Stimulated activated CD4-positive, alpha-beta T cell treated with anti-CD3 and anti-CD28 coated beads, Interleukin-12 subunit alpha, Interleukin-12 subunit beta, amount 100 ng/mL, for 24 hours (primary cell): ENCODE data around the gene C3orf80.
"Not testable (repeated sequence)": the region's sequence is repeated elsewhere in the genome, so short reads cannot be mapped to it uniquely, and the experiment has no call there.

ENCODE experiments used
- DNase-seq, 2 experiments: peaks; one replicate each; pipeline ENCODE4 v3.0.0-alpha.2; 2020; ENCODE audit warnings: low read depth in 2 of 2

C3orf80 gene

DNA sequence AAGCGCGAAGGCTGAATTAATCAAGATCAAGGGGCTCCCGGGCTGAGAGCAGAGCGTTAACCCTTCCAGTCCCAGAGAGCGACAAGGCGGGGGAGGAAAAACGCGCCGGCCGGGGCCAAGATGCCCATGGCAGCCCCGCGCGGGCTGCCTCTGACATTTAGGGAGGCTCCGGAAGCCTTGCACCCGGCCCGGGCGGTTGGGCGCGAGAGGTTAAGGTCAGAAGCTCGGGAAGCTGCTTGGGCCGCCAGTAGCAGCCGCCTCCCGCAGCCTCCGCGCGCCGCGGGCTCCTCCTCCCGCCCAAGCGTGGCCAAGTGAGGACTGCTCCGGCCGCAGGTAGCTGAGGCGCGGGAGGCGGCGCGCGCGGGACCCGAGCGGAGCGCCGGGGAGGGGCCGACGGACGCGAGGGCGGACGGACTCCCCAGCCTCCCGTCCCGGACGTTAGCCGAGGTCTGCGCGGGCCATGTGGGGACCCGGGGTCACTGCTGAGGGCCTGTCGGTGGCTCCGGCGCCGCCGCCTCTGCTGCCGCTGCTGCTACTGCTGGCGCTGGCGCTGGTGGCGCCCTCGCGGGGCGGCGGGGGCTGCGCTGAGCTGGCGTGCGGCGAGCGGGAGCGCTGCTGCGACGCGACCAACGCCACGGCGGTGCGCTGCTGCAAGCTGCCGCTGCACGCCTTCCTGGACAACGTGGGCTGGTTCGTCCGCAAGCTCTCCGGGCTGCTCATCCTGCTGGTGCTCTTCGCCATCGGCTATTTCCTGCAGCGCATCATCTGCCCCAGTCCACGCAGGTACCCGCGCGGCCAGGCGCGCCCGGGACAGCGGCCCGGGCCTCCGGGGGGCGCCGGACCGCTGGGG, at the start of gene C3orf80:
Gene C3orf80 (plus strand): TSS at position 247 of the 850 bp plus-strand sequence. CDS start 214 bp downstream, at position 461.
- peak in 1 of 2 experiments; percentile 36 for DNase-seq

DNA sequence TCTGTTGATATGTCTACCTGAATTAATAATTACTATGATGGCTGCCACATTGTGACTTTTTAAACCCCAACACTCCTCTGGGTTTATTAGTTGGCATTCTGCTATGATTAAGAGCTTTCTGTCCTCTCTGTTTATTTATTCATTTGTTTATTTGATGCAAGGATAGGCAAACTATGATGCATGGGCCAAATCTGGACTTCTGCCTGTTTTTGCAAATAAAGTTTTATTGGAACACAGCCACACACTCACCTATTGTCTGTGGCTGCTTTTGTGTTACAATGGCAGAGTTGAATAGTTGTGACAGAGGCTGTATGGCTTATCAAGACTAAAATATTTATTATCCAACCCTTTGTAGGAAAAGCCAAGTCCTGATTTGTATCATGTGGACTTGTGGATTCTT, 48.3 kb upstream of the C3orf80 start:
- DNase-seq: no peak

DNA sequence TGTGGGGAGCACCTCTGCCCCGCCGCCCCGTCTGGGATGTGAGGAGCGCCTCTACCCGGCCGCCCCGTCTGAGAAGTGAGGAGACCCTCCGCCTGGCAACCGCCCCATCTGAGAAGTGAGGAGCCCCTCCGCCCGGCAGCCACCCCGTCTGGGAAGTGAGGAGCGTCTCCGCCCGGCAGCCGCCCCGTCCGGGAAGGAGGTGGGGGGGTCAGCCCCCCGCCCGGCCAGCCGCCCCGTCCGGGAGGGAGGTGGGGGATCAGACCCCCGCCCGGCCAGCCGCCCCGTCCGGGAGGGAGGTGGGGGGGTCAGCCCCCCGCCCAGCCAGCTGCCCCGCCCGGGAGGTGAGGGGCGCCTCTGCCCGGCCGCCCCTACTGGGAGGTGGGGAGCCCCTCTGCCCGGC, 46.6 kb upstream of the C3orf80 start:
- DNase-seq: not testable (repeated sequence)

DNA sequence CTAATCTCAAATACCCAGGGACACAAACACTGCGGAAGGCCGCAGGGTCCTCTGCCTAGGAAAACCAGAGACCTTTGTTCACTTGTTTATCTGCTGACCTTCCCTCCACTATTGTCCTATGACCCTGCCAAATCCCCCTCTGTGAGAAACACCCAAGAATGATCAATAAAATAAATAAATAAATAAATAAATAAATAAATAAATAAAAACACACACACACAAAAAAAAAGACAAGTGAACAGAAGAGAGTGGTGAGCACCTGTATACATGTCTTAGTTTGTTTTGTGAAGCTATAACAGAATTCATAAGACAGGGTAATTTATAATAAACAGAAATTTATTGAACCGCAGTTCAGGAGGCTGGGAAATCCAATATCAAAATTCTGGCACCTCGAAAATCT, 45.8 kb upstream of the C3orf80 start:
- DNase-seq: not testable (repeated sequence)

DNA sequence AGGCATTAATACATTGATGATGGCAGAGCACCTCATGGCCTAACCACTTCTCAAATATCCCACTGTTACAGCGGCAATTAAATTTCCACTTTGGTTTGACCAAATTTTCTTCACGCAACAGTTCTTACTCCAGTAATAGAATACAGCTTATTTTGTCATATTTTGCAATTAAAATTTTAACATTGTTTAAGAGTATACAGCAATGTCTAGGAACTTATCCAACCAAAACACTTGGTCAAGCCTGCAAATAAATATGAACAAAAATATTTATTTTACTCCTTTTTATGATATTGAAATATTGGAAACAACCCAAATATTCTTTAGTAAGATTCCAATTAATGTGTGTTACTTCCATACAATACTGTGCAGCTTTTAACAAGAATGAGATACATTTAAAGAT, 45.3 kb upstream of the C3orf80 start:
- DNase-seq: no peak

DNA sequence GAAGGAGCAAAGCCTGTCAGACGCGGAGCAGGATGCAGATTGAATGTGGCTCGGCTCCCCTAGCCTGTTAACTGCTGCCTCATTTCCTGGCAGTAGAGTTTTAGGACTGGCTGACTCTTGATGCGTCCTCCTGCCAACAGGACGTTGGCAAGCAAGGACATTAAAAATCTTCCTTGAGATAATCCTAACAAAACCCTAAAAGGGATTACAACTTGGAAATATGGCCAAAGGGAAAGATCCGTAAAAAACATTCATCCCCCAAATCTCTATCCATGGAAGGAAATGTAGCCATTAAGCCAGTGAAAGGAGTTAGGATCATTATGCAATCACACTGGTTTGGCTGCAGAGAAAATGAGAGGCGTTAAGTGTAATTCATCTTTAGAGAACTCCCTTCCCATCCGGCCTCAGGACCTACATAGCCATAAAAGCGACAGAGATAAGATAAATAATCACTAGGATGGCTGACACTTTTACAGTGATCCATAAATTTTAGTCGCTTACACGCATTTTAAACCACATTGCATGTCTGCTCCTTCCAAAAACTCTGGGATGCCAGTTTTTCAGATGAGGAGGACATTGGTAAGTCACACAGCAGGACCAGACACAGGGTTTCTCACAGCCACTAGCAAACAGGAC, 44.5 kb upstream of the C3orf80 start:
- DNase-seq: no peak

DNA sequence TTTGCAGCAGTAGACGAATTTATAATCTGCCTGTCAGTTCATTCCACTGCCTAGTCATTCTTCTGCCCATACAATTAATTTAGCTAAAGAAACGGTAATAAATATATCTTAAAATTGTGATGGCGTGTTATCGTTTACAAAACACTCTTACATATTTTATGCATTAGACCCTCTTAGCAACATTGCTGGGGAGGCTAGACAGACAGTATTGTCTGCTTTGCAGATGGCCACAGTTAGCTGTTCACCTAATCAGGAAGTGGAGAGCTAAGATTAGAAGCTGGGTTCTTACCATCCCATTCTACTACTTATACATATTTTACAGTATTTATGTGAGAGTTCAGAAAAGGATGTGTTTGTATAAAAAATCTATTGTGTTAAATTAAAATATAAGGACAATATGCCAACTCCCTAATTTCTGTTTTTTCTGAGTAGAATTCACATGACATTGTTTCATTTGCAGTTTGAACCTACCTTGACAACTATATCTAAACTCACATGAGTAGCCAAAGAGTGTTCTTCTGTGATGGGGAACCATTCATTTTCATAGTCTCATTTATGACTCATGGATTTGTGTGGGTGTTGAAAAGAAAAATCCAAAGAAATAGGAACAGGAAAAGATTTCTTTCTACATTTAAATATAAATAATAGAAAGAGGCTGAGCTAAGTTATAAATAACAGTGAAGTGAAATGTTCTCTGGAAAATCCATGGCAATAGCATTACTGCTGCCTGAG, 41.7 kb upstream of the C3orf80 start:
- DNase-seq: no peak

DNA sequence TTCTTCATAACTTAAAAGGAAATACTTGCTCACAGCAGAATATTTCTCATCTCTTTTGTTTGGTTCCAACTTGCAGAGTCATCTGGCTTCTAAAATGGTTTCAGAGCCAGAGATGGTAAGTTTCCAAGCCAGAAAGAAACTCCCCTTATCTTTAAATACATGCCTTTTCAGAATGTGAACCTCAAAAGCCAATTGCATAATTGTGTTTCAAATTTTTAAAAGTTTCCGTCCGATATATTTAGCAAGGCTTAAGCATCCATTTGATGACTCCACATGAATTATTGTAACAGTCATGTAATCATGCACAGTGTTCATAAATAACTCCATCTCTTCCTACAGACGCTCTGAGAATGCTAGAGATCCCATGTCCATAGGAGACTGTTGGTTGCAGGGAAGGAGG, 40.6 kb upstream of the C3orf80 start:
- DNase-seq: no peak

DNA sequence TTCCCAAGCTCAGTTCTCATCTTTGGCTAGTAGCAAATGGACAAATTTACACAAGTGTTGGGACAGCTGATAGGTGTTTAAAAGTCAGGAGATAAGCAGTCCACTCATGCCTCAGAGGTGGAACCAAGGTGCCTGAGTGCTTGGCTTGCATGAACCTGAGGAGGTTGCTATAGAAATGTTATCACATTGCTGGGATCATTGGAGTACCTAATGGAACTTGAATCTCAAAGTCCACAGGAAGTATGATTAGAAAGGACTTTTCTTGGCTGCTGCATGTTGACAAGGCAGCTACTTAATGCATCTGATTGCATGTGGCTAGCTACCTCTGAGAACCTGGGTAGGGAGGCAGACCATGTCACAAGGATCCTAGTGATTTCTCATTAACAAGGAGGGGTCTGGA, 39.5 kb upstream of the C3orf80 start:
- no peak for DNase-seq

DNA sequence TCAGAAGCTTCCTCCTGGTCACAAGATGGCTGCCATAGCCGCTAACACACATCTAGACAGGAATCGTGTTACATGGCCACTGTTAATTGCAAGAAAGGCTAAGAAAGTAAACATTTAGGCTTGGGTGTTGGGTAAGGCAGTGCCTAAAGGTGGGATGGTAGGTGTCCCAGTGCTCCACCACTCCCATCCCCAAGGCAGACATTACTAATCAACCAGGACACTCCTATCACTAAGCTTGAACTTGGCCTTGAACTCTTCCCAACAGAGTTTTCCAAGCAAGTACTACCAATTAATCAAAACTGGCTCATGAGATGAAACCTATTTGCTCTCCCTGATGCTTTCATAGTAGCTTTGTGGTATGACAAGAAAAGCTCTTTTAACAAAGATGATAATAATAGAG, 37.9 kb upstream of the C3orf80 start:
- DNase-seq: no peak

DNA sequence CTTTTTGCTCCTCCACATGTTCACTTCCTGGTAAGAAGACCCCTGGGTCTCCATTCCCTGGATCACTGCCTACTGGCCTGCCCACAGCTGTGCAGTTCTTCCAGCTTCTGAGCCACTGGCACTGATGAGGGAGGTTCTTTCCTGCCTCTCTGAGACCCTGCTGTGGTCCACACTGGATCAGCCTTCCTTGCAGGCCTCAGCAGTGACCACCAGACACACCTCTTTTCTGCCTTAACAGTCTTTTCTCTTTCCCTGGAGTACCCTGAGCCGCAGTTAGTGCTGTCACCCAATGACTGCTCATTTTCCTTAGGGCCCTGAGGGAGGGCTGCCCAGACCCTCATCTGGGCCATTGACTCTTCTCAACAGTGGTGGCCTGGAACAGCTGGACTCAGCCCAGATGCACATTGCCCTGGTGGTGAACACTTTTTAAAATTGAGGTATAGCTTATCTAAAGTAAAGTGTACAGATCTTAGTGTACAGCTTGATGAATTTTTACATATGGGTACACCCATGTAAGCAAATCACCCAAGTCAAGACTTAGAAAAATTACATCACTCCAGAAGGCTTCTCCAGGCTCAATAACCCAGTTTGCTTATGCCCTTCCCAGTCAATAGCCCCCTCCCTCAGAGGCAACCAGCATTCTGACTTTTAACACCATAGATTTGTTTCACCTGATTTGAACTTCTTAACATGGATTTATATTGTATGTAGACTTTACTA, 32.8 kb upstream of the C3orf80 start:
- DNase-seq: no peak

DNA sequence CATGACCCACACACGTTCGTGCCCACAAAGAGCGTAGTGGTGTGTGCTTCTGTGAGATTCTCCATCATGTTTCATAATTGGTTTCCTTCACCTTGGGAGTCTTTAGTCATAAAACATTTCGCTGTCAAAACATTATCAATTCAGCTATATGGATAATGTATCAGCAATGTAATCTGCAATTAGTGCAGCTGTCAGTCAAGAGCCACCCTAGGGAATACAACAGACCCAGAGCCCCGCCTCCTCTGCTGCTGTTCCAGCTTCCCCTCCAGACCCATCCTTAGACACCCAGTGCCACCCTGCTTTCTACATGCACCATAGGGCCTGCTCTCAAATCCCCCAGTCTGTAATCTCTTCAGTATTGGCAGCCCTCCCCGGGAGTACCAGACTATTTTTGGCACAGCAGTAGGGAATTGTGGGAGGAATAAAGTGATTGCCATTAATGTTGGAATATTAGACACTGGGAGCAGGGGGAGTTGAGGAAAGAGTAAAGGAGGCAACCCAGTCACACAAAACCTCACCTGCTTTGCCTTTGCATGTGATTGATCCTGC, 31.5 kb upstream of the C3orf80 start:
- no peak for DNase-seq

DNA sequence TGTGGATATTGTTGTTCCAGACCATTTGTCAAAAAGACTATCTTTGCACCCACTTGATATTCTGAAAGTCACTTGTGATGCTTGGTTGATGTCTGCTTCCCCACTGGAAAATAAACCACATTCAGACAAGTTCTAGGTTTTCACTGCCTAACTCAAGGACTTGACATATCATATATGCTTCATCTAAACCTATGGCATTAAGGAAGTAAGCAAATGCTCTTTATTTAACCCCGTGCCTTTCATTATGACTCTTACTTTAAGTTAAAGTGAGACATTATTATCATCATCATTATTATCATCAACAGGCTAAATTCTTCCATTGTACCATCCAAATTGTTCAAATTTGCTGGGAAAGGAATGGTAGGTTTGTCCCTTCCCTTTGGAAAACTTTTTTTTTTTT, 30.8 kb upstream of the C3orf80 start:
- DNase-seq: no peak

DNA sequence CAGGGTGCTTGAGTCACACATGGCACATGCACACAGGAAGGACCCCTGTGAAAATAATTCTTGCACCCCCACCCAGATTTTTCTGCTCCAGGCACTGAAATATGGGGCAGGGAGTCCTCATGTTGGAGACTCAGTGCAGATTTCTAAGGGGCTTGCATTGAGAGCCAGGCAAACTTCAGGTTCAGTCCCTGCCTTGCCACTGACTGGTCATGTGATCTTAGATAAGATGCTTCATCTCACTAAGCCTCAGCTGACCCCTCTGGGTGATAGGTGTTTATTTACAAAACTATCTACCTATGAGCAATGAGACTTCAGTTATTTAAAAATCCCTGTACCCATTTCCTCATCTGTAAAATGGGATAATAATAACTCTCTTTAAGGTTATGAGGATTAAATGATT, 30.1 kb upstream of the C3orf80 start:
- no peak for DNase-seq

DNA sequence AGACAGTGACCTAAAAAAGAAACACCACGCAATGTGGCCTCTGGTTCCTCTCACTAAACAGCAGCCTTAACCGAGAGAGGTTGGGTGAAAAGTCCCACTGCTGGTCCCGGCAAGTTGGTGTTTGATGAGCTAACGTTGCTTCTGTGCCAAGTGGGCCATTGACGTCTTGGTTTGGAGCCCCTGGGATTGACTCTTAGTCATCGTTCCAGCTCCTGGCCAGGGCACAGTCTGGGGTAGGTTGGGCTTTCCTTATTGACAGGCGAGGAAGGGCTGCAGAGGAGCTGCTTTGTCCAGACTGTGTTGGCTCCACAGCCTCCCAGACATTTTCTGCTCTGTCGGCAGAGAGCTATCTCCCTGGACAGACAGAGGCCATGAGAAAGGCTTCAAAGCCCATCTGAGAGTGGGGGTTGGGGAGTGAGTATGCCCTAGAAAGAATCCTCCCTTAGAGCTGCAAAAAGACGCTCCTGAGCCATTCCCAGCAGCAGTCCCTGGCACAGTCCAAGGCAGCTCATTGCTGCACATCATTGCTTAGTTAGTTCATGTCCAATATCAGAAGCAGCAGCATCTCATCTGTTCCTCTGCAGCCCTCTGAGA, 28.6 kb upstream of the C3orf80 start:
- DNase-seq: no peak

DNA sequence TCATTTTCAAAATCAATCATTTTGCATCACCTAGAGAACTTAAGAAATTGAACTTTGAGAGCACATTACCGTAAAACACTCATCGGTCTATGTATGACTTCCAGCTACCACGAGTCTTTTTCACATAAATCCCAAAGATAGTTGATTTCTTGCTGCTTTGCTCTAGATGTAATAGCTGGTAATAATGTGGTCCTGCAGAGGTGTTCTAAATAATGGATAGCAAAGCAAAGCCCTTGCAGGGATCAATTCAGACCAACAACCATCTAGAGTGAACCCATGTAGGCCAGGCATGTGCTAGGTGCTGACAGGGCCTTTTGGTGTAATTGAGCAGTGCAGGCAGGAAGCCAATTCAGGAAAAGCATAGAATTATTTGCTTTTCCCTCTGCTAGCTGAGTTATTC, 26.1 kb upstream of the C3orf80 start:
- DNase-seq: no peak

DNA sequence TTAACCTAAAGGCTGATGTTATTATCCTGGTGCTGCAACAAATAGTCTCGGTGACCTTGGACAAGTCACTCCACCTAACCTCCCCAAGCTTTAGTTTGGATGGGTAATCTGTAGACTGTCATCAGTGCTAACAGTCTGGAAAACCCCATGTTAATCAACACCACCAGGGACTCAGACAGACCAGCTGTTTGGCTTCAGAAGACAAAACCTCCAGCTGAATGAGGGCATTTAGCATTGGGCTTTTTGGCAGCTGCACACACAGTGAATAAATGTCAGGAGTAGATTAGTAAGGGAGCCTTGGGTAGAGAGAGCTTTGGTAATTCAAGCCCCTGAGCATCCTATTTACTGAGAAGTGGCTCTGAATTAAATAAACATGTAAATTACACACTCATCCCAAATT, 24.9 kb upstream of the C3orf80 start:
- no peak for DNase-seq

DNA sequence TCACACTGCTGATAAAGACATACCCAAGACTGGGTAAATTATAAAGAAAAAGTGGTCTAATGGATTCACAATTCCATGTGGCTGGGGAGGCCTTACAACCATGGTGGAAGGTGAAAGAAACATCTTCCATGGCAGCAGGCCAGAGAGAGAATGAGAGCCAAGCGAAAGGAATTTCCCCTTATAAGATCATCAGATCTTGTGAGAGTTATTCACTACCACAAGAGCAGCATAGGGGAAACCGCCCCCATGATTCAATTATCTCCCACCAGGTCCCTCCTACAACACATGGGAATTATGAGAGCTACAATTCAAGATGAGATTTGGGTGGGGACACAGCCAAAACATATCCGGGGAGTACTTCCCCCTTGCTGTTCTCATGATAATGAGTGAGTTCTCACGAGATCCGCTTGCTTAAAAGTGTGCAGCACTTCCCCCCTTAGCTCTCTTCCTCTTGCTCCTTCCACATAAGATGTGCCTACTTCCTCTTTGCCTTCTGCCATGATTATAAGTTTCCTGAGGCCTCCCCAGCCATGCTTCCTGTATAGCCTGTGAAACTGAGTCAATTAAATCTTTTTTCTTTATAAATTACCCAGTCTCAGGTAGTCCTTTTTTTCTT, 20.7 kb upstream of the C3orf80 start:
- not testable (repeated sequence) for DNase-seq

DNA sequence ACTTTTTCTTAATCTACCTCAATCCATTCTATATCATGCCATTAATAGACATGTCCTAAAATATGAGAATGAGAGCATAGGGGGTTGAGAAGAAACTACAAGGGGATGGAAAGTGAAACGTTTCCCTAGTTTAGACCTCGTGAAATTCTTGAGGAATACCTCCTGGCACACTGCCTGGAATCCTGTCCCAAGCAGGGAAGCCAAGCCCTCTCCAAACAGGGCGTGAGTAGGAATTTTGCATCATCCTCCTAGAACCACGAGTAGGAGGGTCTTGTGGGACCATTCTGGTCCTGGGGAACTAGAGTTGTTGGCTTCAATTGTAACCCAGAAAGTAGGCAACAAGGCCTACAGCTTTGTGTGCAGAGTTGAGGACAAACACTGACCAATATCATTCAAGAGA, 19.6 kb upstream of the C3orf80 start:
- no peak for DNase-seq

DNA sequence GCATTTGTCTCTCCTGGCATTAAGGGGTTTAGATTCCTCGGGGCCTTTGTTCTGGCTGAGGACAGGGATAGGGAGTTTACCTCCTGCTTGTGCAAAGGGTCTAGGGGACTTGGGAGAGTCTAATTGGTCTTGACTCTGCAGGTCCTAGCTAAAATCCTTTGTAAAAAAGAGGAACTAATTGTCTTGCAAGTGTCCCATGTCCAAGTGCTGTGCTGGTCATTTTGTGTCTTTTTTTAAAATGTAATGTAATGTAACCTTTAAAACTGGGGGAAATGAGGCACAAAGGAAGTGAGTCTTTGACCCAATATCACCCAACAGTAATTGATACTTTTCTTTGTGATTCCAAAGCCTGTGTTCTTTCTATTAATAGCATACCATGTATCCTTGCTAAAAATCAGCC, 14.9 kb upstream of the C3orf80 start:
- no peak for DNase-seq

DNA sequence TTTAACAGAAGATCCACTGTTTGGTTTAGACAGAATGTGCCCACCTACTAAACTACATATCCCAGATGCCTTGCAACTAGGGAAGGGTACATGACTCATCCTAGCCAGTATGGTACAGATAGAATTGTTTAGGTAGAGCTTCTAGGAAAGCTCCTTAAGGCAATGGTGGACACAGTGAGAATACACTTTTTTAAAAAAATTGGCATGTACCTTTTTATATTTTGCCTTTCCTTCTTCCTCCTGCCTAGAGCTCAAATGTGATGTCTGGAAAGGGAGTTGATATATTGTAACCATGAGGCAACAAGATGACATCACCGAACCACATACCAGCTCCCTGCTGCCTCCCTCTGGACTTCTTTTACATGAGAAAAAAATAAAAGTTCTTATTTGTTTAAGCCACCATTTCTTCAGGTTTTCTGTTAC, 14.4 kb upstream of the C3orf80 start:
- no peak for DNase-seq
